Measurements from ENCODE around the gene BPTF. TPM values are rescaled to one million over a fixed set of nuclear protein-coding genes. Genes with fewer than 3 reads are reported as not detected.
A peak's percentile ranks its signal among the peaks of the same experiment; 100 is the strongest.

The BPTF gene
- total and polyA plus RNA-seq, 2 of the 8 experiments (the other 6 are each of a cell fraction or from before 2014, with no cell fraction given), result 107 to 228 TPM

- H3K79me2 ChIP-seq (ENCODE audit: control insufficient read depth in 1 of 2, insufficient read depth in 2 of 2, low read length in 2 of 2), result no peaks in the 10 kb centered on the region
- H2AFZ ChIP-seq (ENCODE audit: low read length), result no peak overlapping the region
- H2BK5ac ChIP-seq (ENCODE audit: low read depth, low read length), result no peak overlapping the region
- H3K79me1 ChIP-seq (ENCODE audit: low read depth, low read length), result no peaks in the 10 kb centered on the region
- H3K9me3 ChIP-seq (ENCODE audit: insufficient read depth in 2 of 2, low read depth in 1 of 2, low read length in 1 of 2), result no peaks in the 10 kb centered on the region
- H3K27ac ChIP-seq (ENCODE audit: low read depth, low read length), result no peak overlapping the region
- no peaks in the 10 kb centered on the region for H4K20me1 ChIP-seq (replicated peaks in 1 of 2; ENCODE audit: control insufficient read depth in 1 of 2, insufficient read depth in 2 of 2, low read length in 2 of 2)
- H3K23ac ChIP-seq (ENCODE audit: insufficient read length), result no peak overlapping the region
- H3K18ac ChIP-seq (ENCODE audit: extremely low read depth, low read length), result no peak overlapping the region
- ChIA-PET POLR2A (ENCODE audit: partially characterized antibody) (interaction anchor here (0.9 to 2.2 kb wide), 4 partner anchors 9 to 83 kb away, joined by 3 to 8 read pairs (median 4); partner anchors contain the start of genes BPTF and NOL11), CTCF (ENCODE audit: partially characterized antibody) (interaction anchor here (0.6 to 7.6 kb wide), 26 partner anchors 9 to 490 kb away, joined by 3 to 88 read pairs (median 4); partner anchors contain the start of gene BPTF)
- no peak overlapping the region for H3K9ac ChIP-seq (replicated peaks in 1 of 4; ENCODE audit: extremely low read depth in 1 of 4, low read depth in 3 of 4, low read length in 3 of 4)
- no peak overlapping the region for H2BK20ac ChIP-seq (ENCODE audit: low read length)
- H3K4me1 ChIP-seq (replicated peaks in 1 of 4; ENCODE audit: control insufficient read depth in 3 of 4, insufficient read depth in 4 of 4, low read length in 3 of 4), result peaks cover 0 to 3% (median 0%) of the 10 kb centered on the region in 4 experiments; a peak in 2 of 7 replicates
- H2BK12ac ChIP-seq (ENCODE audit: low read depth, low read length), result no peak overlapping the region
- DNase-seq (ENCODE audit: low read depth in 1 of 2, low spot score in 2 of 2), result peak; percentile 59 to 87
- no peak overlapping the region for H3K4ac ChIP-seq (replicated peaks; ENCODE audit: insufficient read length, low read depth, low read length)
- no peak for FAIRE-seq
- H4K8ac ChIP-seq (ENCODE audit: extremely low read depth, insufficient read depth, low read length), result no peak overlapping the region
- H3K23me2 ChIP-seq (ENCODE audit: low read depth, low read length), result no peaks in the 10 kb centered on the region
- no peak overlapping the region for H4K91ac ChIP-seq (replicated peaks; ENCODE audit: insufficient read length, low read length)
- no peak overlapping the region for H3K56ac ChIP-seq (replicated peaks; ENCODE audit: insufficient read length, low read depth, low read length)
- H2BK15ac ChIP-seq (ENCODE audit: low read length), result no peak overlapping the region
- H2AK5ac ChIP-seq (ENCODE audit: low read depth, low read length), result no peak overlapping the region
- WGBS, 2 experiments (ENCODE audit: extremely low coverage in 1 of 2, insufficient coverage in 1 of 2, insufficient read length in 1 of 2, insufficient replicate concordance in 2 of 2, low coverage in 1 of 2, low lambda C conversion rate in 2 of 2, missing lambda C conversion rate in 1 of 2), result 48% methylated on average over 7 of the region's 7 CpGs; no CpG with 5 or more reads in 1 of the 2 experiments
- no peak overlapping the region for H4K5ac ChIP-seq (ENCODE audit: insufficient read length, low read depth, low read length)
- H3K36me3 ChIP-seq (ENCODE audit: control insufficient read depth in 2 of 4, insufficient read depth in 4 of 4, low read length in 3 of 4), result no peaks in the 10 kb centered on the region
- no peak overlapping the region for H2BK120ac ChIP-seq (replicated peaks; ENCODE audit: low read depth, low read length)
- no peak overlapping the region for H3K4me2 ChIP-seq (ENCODE audit: insufficient read depth in 1 of 2, low read depth in 2 of 2, low read length in 2 of 2)
- no peak overlapping the region for H3K14ac ChIP-seq (ENCODE audit: insufficient read length)
- no peak overlapping the region for H3K4me3 ChIP-seq (ENCODE audit: extremely low read depth in 1 of 4, insufficient read depth in 2 of 4, low read depth in 3 of 4, low read length in 4 of 4)
- H3K27me3 ChIP-seq (replicated peaks in 1 of 4; ENCODE audit: control insufficient read depth in 3 of 4, extremely low read depth in 1 of 4, insufficient read depth in 3 of 4, low read length in 3 of 4), result no peaks in the 10 kb centered on the region; a peak in 1 of 7 replicates
- no peak for TF ChIP-seq KDM4A (IDR thresholded peaks at IDR 0.05; ENCODE audit: low read depth, low read length, severe bottlenecking)
- no peak for TF ChIP-seq POLR2AphosphoS5 (IDR thresholded peaks at IDR 0.05; ENCODE audit: low read depth, low read length)
- no peak for TF ChIP-seq POLR2A (IDR thresholded peaks at IDR 0.05; ENCODE audit: control extremely low read depth in 1 of 2, low read depth in 2 of 2, low read length in 2 of 2)
- peak; percentile 80 to 88 for TF ChIP-seq RAD21 (IDR thresholded peaks at IDR 0.05 in 1 of 2, conservative IDR thresholded peaks at IDR 0.05 in 1 of 2; ENCODE audit: low read depth in 2 of 2, low read length in 2 of 2)
- no peak for TF ChIP-seq SRF (IDR thresholded peaks at IDR 0.05; ENCODE audit: low read depth, low read length)
- no peak for TF ChIP-seq ASH2L (IDR thresholded peaks at IDR 0.05; ENCODE audit: low read length)
- TF ChIP-seq SP4 (IDR thresholded peaks at IDR 0.05; ENCODE audit: low read length), result no peak
- TF ChIP-seq EGR1 (IDR thresholded peaks at IDR 0.05; ENCODE audit: borderline replicate concordance, low read depth, low read length), result no peak
- no peak for TF ChIP-seq SP1 (IDR thresholded peaks at IDR 0.05; ENCODE audit: low read depth, low read length)
- TF ChIP-seq JUN (IDR thresholded peaks at IDR 0.05; ENCODE audit: low read depth, low read length), result no peak
Measured at GRCh38 chr17:67800495-67800928, 24.8 kb upstream of the BPTF start.
